NCI-H1694 treated with DMSO at 0.1 percent for 48 hours (cell line): Measurements from ENCODE around the gene C17orf114.

Source experiments
- DNase-seq: peaks from one replicate; lab custom pipeline; 2025; lab: John Stamatoyannopoulos, UW

C17orf114 gene

GRCh38 chr17:4788159-4788806 lies 13.8 kb downstream of the C17orf114 start:
- DNase-seq: no peak

- no peak for DNase-seq
Observed at GRCh38 chr17:4786516-4786915, 15.6 kb downstream of the C17orf114 start.

GRCh38 chr17:4786106-4786511 lies 16.0 kb downstream of the C17orf114 start, which contains the start of gene VMO1:
TSS of gene VMO1 (minus strand) at chr17:4786364. CDS start at chr17:4786352, 12 bp downstream.
- DNase-seq: no peak

DNA sequence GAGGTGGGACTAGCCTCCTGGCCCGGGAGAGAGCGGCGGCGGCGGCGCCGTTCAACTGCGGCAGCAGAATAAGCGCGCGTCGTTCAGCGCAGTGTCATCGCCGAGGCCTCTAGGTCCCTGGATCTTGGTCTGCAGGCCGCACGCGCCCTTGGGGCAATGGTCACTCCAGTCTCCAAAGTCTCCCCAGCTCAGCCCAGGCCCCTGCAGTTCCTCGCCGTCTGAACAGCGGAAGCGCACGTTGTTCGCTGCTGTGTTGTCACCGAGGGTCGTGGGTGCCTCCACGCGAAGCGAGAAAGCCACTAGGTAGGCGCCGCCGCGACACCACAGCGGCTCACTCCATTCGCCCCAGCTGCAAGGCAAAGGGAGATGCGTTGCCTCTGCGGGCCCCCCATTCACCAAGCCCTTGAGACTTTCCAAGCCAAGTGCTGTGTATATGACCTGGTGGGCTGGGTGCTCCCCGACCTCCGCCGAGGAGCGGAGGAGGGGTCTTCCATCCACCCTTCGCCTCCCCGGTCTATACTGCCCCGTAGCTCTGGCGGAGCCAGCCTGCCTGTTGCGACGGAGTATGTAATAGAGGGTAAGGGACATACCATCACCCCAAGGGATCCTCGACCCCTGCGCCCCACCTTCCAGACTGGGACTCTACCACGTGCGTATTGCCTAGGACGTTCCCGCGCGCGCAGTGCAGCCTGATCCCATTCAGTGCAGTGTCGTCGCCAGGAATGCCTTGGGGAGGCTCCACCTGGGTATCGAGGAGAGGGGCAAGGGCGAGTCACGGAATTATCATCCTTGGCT lies 16.6 kb downstream of the C17orf114 start:
- DNase-seq: no peak

GRCh38 chr17:4782652-4783051 lies 19.5 kb downstream of the C17orf114 start:
- no peak for DNase-seq

DNA sequence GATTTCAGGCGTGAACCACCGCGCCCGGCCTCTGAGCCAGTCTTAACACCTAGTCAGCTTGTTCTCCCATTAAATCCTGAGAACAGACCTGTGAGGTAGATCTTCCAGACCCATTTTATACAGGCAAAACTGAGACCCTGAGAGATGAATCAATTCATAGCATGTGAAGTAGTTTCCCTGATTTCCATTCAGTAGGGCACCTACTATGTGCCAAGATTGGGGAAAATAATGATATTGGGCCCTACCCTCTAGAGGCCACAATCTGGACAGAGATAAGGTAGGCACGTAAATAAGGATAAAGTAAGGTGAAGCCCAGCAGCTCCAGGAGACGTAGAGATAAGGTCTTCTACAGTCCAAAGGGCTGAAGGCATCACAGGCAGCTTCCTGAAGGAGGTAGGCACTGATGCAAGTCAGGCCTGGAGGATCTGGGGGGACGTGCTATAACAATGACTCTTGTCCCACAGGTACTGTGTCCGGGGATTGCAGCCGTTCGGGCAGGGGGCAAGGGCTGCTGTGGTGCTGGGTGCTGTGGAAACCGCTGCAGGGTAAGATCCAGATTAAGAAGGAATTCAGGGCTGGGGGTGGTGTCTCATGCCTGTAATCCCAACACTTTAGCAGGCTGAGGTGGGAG lies 21.7 kb downstream of the C17orf114 start:
- no peak for DNase-seq

- no peak for DNase-seq
Observed at GRCh38 chr17:4777969-4778760, 24.0 kb downstream of the C17orf114 start.

DNA sequence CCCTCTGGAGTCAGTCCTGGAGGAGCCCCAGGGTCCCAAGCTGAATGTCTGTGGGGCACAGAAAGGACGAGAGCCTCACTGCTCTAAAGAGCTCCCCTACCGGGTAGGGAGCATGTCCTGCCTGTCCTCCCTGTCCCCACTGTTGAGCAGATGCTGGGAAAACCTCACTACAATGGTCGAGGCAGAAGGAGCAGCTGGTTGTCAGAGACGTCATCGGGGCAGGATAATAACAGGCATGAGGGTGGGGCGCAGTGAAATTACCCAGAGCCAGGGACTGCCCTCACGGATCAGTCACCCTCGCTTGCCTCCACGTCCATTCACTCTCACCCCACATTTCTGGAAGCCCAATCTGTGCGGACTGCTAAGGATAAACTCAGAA lies 29.9 kb downstream of the C17orf114 start:
- peak; percentile 68 for DNase-seq

DNA sequence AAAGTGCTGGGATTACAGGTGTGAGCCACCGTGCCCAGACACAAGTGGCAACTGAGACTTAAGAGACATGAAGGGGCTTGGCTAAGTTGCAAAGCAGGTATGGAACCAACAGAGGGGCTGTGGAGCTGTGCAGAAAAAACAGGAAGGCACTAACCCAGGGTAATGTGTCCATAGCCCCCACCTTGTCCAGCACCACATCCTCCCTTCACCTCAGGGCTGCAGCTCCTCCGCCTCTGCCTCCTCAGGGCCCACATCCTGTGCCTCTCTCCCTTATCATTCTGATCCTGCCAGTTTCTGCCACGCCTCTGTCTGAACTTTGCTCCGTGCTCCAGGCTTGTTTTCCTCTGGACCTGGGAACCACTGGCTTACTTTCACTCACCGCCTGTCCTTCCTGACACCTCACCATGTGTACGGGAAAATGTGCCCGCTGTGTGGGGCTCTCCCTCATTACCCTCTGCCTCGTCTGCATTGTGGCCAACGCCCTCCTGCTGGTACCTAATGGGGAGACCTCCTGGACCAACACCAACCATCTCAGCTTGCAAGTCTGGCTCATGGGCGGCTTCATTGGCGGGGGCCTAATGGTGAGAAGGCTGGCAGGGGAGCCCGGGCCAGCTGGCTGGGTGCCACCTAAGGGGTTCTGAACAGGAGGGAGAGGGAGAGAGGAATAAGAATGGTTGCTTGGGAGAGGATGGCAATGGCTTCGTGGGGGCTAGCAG lies 30.5 kb downstream of the C17orf114 start, which contains the start of gene TM4SF5:
TM4SF5 (plus strand) TSS at position 368 of the 716 bp plus-strand sequence; CDS start at position 405, 37 bp downstream.
- DNase-seq: peak; percentile 68

DNA sequence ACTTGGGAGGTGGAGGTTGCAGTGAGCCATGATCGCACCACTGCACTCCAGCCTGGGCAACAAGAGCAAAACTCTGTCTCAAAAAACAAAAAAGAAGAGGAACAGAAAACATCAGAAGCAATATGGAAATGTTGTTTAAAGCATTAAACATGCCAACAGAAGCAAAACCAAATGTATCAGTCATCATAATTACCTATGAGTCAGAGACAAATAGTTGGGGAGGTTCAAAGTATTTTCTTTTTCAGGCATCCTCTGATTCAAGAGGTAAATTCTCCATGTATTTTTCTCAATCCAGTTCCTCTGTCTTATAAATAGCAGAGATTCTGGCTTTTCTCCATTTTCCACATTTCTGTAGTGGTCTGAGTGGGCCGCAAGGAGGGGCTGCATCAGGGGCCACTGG lies 32.5 kb downstream of the C17orf114 start:
- no peak for DNase-seq

DNA sequence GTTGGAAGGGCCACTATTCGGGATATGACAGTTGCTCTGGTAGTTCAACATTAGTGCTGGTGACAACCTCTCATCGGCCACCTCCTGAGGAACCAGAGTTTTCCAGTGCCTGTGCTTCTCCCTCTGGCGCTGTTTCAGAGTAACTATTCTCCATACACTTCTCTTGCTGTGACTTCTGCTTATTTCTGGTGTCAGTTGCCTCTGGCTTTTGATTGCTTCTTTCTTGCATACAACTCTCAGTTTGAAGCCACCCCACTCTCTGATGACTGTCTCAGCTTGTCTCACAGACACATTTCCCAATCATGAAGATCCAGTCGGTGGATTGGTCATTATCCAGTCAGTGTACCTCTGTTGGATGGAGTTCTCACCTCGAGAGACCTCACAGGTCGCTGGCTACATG lies 33.8 kb downstream of the C17orf114 start:
- no peak for DNase-seq

GRCh38 chr17:4766723-4767122 lies 35.4 kb downstream of the C17orf114 start:
- no peak for DNase-seq

DNA sequence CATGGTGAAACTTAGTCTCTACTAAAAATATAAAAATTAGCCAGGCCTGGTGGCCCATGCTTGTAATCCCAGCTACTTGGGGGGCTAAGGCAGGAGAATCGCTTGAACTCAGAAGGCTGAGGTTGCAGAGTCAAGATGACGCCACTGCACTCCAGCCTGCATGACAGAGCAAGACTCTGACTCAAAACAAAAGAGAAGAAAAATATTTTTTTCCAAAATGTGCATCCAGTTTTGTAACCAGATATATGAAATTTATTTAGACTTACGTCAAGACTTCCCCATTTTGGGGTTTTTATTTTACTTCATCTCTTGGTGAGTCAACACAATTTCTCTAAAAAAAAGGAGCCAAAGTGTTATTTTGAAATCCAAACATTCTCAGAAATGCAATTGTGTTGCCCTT lies 35.9 kb downstream of the C17orf114 start:
- DNase-seq: no peak

GRCh38 chr17:4764595-4764994 lies 37.5 kb downstream of the C17orf114 start:
- DNase-seq: no peak

GRCh38 chr17:4759776-4760236 lies 42.3 kb downstream of the C17orf114 start:
- DNase-seq: no peak

DNA sequence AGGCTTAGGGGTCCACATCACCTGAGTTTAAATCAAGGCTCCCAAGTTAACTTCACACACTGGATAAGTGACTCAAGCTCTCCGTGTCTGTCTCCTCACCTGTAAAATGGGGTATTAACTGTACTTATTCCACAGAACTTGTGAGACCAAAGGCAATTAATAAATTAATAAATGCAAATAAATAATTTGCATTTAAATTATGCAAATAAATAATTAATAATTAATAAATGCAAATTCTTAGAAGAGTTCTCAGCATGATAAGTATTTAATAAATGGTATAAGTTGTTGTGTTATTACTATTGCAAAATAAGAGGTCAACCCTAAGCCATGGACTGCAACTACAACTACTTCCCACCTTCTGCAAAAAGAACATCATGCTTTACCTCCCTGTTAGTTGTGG lies 48.7 kb downstream of the C17orf114 start:
- DNase-seq: no peak

DNA sequence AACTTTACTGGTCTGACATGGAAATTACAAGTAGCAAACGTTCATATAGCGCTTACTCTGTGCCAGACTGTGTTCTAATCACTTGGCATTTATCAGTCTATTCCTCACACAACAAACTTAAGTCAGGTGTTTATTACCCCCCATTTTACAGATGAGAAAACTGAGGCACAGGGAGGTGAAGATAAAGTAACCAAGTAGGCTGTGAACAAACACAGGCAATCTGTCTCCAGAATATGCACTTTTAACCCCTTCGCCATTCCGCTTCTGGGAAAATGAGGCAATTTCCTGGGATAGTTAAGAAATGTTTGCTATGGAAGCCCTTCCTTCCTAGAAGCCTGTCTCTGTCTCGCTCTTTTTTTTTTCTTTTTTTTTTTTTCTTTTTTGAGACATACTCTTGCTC lies 50.2 kb downstream of the C17orf114 start:
- no peak for DNase-seq
